GM12892 (cell line): ENCODE results near the gene CTPS1.

Experiments
- POLR2AphosphoS5 ChIP-seq: IDR thresholded peaks from 2 replicates; pipeline ENCODE4 v1.6.1; 2011; ENCODE audit warnings: low read depth, low read length, control low read depth
- TAF1 ChIP-seq: IDR thresholded peaks from 2 replicates; pipeline ENCODE4 v1.6.1; 2011; ENCODE audit warnings: low read depth, mild to moderate bottlenecking, control low read depth, low read length, borderline replicate concordance

DNA sequence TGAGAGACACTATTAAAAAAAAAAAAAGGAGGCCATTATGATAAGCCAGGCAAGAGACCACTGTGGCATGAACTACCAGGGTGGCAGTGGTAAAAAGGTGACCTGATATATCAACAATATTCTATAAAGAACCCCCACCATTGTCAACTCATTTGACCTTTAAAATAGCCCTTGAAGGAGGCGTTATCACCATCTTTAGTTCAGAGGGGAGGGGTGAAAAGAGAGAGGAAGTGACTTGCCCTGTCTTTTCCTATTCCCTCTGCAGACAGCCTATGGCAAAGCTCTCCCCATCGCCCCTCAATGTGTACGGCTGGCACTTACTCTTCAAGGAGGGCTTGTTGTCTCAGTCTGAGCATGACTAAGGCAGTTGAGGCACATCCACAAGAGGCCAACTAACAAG, 53.8 kb downstream of the CTPS1 start:
- TF ChIP-seq POLR2AphosphoS5 (no peak), TAF1 (no peak)
